HEK293T (cell line): Measurements from ENCODE around the gene SUPT4H1.
"Not testable (repeated sequence)": the region's sequence is repeated elsewhere in the genome, so short reads cannot be mapped to it uniquely, and the experiment has no call there.

ENCODE experiments used
- CTCF ChIA-PET: fragments of 350-600 bp; formaldehyde crosslinking; extraction: SDS; loops from one replicate; lab custom pipeline; 2021; ENCODE audit warnings: antibody characterized with exemption, inconsistent platforms; lab: Yijun Ruan, JAX
- POLR2A ChIA-PET: fragments of 350-600 bp; formaldehyde crosslinking; extraction: SDS; loops from one replicate; lab custom pipeline; 2020; ENCODE audit warnings: antibody characterized with exemption, inconsistent platforms; lab: Yijun Ruan, JAX
- DNase-seq: peaks from one replicate; pipeline ENCODE4 v3.0.0; 2012; ENCODE audit warnings: mixed read lengths; ENCODE audit errors: extremely low spot score
- ARNT ChIP-seq: fragments of 450-650 bp; IDR thresholded peaks from 2 replicates; pipeline ENCODE4 v1.6.1; 2017; ENCODE audit warnings: mild to moderate bottlenecking
- BHLHE40 ChIP-seq: fragments of 450-650 bp; IDR thresholded peaks from 2 replicates; pipeline ENCODE4 v1.6.1; 2016; ENCODE audit warnings: mild to moderate bottlenecking, moderate library complexity, borderline replicate concordance
- CTBP1 ChIP-seq: fragments of 450-650 bp; IDR thresholded peaks from 2 replicates; pipeline ENCODE4 v1.6.1; 2016; ENCODE audit warnings: borderline replicate concordance
- ELF4 ChIP-seq: fragments of 450-650 bp; IDR thresholded peaks from 2 replicates; pipeline ENCODE4 v1.6.1; 2017; ENCODE audit warnings: antibody characterized with exemption
- FOXA1 ChIP-seq: fragments of 450-650 bp; IDR thresholded peaks from 2 replicates; pipeline ENCODE4 v1.6.1; 2016; ENCODE audit warnings: mild to moderate bottlenecking
- FOXK2 ChIP-seq: fragments of 450-650 bp; IDR thresholded peaks from 2 replicates; pipeline ENCODE4 v1.6.1; 2016; ENCODE audit warnings: mild to moderate bottlenecking
- FOXM1 ChIP-seq: fragments of 450-650 bp; IDR thresholded peaks from 2 replicates; pipeline ENCODE4 v1.6.1; 2017; ENCODE audit warnings: mild to moderate bottlenecking, borderline replicate concordance
- HDGF ChIP-seq: fragments of 450-650 bp; IDR thresholded peaks from 2 replicates; pipeline ENCODE4 v1.6.1; 2017; ENCODE audit warnings: antibody characterized with exemption, borderline replicate concordance
- L3MBTL2 ChIP-seq: fragments of 450-650 bp; conservative IDR thresholded peaks from 2 replicates; pipeline ENCODE4 v1.6.1; 2016; ENCODE audit warnings: mild to moderate bottlenecking
- LEF1 ChIP-seq: fragments of 450-650 bp; IDR thresholded peaks from 2 replicates; pipeline ENCODE4 v1.6.1; 2017; ENCODE audit warnings: mild to moderate bottlenecking, borderline replicate concordance
- NFRKB ChIP-seq: fragments of 450-650 bp; IDR thresholded peaks from 2 replicates; pipeline ENCODE4 v1.6.1; 2016; ENCODE audit warnings: mild to moderate bottlenecking, moderate library complexity
- PKNOX1 ChIP-seq: fragments of 450-650 bp; IDR thresholded peaks from 2 replicates; pipeline ENCODE4 v1.6.1; 2016
- SP1 ChIP-seq: fragments of 450-650 bp; IDR thresholded peaks from 2 replicates; pipeline ENCODE4 v1.6.1; 2017
- SUZ12 ChIP-seq: fragments of 450-650 bp; IDR thresholded peaks from 2 replicates; pipeline ENCODE4 v1.6.1; 2016; ENCODE audit warnings: mild to moderate bottlenecking
- TARDBP ChIP-seq: fragments of 450-650 bp; IDR thresholded peaks from 2 replicates; pipeline ENCODE4 v1.6.1; 2016
- ZNF384 ChIP-seq: fragments of 450-650 bp; IDR thresholded peaks from 2 replicates; pipeline ENCODE4 v1.6.1; 2016

Gene SUPT4H1

GRCh38 chr17:58341861-58342475 lies 10.0 kb downstream of the SUPT4H1 start:
- no peak for DNase-seq
- ChIA-PET POLR2A (interaction anchor here (4.1 kb wide), 1 partner anchor 10 kb away, joined by 25 read pairs; the partner anchor contains the start of gene SUPT4H1), CTCF (no interaction called here)
- no peak for TF ChIP-seq TARDBP
- TF ChIP-seq L3MBTL2, result no peak
- no peak for TF ChIP-seq FOXA1
- no peak for TF ChIP-seq FOXK2
- TF ChIP-seq BHLHE40, result no peak
- no peak for TF ChIP-seq CTBP1
- no peak for TF ChIP-seq LEF1
- TF ChIP-seq HDGF, result no peak
- TF ChIP-seq ARNT, result no peak

GRCh38 chr17:58341136-58341860 lies 10.7 kb downstream of the SUPT4H1 start:
- CTCF ChIA-PET, DNase-seq: not testable (repeated sequence)
- POLR2A ChIA-PET, result interaction anchor here (4.1 kb wide), 1 partner anchor 11 kb away, joined by 25 read pairs; the partner anchor contains the start of gene SUPT4H1

GRCh38 chr17:58340405-58340876 lies 11.6 kb downstream of the SUPT4H1 start:
- TF ChIP-seq TARDBP (no peak), ELF4 (no peak)
- no peak for DNase-seq
- CTCF ChIA-PET, result no interaction called here
- POLR2A ChIA-PET, result interaction anchor here (4.1 kb wide), 1 partner anchor 12 kb away, joined by 25 read pairs; the partner anchor contains the start of gene SUPT4H1

GRCh38 chr17:58339755-58340404 lies 12.1 kb downstream of the SUPT4H1 start:
- POLR2A ChIA-PET, result interaction anchor here (4.1 kb wide), 1 partner anchor 12 kb away, joined by 25 read pairs; the partner anchor contains the start of gene SUPT4H1
- CTCF ChIA-PET, result interaction anchor here (1.0 kb wide), 1 partner anchor 22 kb away, joined by 3 read pairs; no protein-coding TSS in a partner anchor

GRCh38 chr17:58338841-58339754 lies 12.9 kb downstream of the SUPT4H1 start:
- POLR2A ChIA-PET, result interaction anchor here (2.3 to 4.1 kb wide), 2 partner anchors 13 kb away, joined by 22 to 25 read pairs; partner anchors contain the start of gene SUPT4H1
- CTCF ChIA-PET, result interaction anchor here (1.0 kb wide), 1 partner anchor 22 kb away, joined by 3 read pairs; no protein-coding TSS in a partner anchor
- no peak for DNase-seq
- TF ChIP-seq ELF4 (no peak), TARDBP (no peak), ARNT (no peak), SP1 (no peak), FOXA1 (no peak), L3MBTL2 (no peak), ZNF384 (no peak), FOXK2 (no peak), SUZ12 (no peak), PKNOX1 (no peak), CTBP1 (no peak), BHLHE40 (no peak)

More at GRCh38 chr17:58339755-58340404, 12.1 kb downstream of the SUPT4H1 start:
- DNase-seq, result no peak
- no peak for TF ChIP-seq SP1
- TF ChIP-seq FOXK2, result no peak
- no peak for TF ChIP-seq ELF4
- TF ChIP-seq FOXA1, result no peak
- TF ChIP-seq PKNOX1, result no peak

- no peak for DNase-seq
- POLR2A ChIA-PET, result interaction anchor here (2.3 kb wide), 1 partner anchor 14 kb away, joined by 22 read pairs; the partner anchor contains the start of gene SUPT4H1
- TF ChIP-seq FOXM1 (no peak), FOXA1 (no peak), ZNF384 (no peak), SUZ12 (no peak), NFRKB (no peak), FOXK2 (no peak), TARDBP (no peak), L3MBTL2 (no peak), ELF4 (no peak), ARNT (no peak), SP1 (no peak), BHLHE40 (no peak), HDGF (no peak), LEF1 (no peak)
- CTCF ChIA-PET, result no interaction called here
Measured at GRCh38 chr17:58338454-58338840, 13.6 kb downstream of the SUPT4H1 start.
